HG03039 (cell line): Measurements from ENCODE around the gene UNG.
"Not testable (repeated sequence)": the region's sequence is repeated elsewhere in the genome, so short reads cannot be mapped to it uniquely, and the experiment has no call there.

Experiments used
- ATAC-seq: cut with Tn5 transposase; IDR thresholded peaks from one replicate; pipeline ENCODE4 v1.9.1; 2021; ENCODE audit warnings: mild to moderate bottlenecking, moderate library complexity; ENCODE audit not compliant: unreplicated experiment

The UNG gene

DNA sequence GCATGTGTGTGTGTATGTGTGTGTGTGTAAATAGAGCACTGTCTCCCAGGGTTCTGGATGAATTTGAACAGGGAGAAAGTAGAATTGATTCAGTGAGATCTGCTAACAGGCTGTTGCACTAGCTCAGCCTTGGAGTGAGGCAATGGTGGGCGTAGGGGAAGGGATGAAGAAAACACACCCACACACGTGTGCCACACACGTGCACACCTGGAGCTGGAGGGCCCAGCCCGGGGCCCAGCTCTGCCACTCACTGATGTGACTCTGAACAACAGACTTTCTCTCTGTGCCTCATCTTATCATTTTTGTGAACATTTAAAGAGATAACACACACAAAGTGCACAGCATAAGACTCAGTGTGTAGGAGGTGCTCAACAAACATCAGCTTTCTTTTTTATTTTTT is 23.2 kb downstream of the UNG start:
- no peak for ATAC-seq

DNA sequence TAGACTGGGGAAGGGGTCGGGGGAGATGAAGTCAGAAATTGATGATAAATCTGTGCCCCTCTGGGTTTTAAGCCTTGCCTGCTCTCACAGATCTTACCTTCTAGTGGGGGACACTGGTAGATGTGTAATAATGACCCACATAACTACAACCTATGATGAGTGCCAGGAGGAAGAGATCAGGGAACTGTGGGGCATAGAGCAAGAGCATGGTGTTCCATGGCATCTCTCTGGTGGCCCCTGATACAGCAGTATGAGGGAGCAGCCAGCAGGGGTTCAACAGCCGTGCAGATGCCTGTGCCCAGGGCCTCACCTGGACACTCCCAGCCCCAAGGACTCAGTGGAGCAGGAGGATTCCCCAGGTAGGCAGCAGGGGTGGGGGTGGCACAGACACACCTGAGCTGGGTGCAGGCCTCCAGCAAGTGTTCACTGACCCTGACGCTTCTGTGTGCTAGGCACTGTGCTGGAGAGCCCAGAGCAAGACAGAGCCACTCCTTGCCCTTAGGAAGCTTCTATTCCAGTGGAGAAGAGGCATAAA is 24.0 kb downstream of the UNG start:
- ATAC-seq, result no peak

DNA sequence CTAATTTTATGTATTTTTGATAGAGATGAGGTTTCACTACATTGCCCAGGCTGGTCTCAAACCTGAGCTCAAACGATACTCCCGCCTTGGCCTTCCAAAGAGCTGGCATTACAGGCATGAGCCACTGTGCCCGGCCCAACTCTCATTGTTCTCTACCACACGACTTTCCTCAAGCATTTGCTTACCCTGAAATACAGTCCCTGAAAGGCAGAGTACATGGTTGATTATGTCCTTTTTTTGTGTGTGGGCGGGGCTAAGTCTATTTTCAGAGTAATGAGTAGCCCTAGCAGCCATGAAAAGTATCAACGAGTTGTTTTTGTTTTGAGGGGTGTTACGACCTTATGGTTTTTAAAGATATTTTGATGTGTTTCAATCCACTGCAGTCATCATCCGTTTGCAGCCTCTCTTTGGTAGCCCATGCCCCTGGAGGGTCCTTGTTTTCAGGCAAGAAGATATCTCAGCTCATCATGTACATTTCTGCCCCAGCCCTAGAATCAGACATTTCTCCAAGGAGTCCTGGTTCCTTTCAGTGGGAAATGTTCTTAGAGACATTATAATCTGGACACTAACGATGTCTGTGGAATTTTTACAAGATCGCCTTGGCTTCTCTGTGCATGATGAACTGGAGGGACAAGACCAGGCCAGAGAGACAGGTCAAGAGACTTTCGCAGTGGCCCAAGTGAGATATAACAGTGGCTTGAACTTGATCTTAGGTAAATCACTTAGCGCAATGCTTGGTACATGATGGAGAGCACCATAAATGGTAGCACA is 27.7 kb downstream of the UNG start:
- no peak for ATAC-seq

DNA sequence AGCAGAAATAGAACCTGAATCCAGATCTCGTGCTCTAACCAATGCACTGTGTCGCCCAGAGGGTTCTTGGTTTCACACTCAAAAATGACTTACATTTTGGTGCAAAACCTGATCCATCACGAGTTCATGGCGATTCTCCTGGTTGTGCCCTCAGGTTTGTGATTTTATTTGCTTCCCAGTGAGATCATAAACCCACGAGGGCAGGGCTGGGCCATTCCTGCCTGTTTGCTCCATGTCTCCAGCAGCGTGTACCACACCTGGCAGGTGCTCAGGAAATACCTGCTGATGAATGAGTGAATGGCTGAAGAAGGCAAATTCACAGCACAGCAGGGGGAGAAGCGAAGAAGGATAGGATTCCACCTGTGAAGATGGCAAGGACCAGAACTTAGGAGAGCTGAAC is 28.4 kb downstream of the UNG start:
- ATAC-seq, result no peak

DNA sequence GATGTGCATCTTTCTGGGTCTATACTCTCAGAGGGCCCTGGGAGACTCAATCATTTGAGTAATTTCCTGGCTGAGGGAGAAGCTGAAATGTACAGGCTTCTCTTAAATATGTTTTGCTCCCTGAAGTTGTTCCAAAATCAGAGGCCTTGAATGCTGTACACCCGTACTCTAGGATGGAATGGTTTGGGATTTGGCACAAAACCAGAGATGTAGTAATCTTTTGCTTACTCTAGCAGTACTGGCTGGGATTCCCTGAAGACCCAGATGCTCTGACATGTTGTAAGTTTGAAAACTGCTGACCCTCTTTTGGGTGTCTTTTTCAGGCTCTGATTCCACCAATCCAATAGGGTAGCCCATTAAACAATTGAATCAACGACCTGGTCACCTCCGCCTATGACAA is 29.4 kb downstream of the UNG start:
- no peak for ATAC-seq

DNA sequence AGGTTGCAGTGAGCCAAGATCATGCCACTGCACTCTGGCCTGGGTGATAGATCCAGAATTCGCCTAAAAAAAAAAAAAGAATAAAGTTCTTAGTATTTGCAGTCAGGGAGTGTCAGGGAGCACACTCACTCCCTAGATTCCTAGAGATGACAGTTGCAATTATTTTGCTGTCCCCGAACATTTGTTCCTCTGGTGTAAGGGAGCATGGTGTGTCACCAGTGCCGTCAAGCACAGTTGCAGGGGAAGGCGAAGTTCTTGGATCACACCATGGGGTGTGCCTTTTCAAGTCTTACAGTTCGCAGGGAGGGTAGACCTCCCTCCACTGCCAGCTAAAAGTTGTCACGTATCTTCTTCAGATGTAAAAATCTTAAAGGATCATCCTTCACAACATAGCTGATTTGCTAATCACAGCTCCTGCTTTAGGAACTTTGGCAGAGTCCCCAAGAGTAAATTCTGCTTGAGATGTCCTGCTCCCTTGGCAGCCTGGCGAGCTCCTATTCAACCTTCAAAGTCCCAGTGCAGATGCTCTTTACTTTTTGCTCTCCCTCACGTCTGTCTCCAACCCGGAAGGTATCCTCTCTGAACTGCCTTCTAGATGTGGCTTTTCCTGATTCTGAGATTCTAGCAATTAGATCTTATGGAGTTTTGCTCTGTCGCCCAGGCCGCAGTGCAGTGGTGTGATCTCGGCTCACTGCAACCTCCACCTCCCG is 30.3 kb downstream of the UNG start:
- ATAC-seq, result no peak

DNA sequence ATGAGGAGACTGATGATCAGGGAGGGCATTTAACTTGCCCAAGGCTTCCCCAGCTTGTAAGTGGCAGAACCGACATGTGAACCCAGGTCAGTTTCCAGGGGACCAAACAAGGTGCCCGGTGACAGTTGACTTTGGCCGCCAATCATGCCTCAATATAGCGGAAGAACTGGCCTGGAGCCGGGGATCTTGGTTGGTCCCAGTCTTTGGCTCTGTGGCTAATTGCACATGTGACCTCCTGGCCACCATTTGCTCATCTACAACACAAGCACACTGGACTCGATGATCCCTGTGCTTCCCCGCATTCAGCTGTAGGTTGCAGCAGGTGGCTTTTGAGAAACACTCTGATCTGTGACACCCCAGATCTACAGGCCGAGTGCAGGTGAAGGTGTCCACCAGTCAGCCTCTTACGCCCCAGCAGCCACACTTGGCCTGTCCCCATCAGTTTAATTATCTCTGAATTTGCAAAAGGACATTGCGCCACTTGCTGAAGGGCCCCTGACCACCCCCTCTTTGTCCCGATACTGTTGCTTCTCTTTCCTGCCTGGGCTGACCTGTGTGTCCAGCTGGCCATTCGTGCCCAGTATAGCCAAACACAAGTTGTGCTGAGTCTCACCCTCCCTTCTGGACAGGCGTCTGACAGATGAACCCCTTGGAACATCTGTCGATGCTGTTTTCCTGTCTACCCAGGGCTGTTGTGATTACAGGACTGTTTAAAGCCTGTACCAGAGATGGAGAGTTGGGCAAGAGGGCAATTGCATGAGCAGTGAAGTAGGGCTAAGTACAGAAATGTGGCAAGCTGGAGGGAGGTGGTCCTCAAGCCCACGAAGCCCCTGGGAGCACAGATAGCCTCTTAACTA is 33.1 kb downstream of the UNG start:
- ATAC-seq, result no peak

DNA sequence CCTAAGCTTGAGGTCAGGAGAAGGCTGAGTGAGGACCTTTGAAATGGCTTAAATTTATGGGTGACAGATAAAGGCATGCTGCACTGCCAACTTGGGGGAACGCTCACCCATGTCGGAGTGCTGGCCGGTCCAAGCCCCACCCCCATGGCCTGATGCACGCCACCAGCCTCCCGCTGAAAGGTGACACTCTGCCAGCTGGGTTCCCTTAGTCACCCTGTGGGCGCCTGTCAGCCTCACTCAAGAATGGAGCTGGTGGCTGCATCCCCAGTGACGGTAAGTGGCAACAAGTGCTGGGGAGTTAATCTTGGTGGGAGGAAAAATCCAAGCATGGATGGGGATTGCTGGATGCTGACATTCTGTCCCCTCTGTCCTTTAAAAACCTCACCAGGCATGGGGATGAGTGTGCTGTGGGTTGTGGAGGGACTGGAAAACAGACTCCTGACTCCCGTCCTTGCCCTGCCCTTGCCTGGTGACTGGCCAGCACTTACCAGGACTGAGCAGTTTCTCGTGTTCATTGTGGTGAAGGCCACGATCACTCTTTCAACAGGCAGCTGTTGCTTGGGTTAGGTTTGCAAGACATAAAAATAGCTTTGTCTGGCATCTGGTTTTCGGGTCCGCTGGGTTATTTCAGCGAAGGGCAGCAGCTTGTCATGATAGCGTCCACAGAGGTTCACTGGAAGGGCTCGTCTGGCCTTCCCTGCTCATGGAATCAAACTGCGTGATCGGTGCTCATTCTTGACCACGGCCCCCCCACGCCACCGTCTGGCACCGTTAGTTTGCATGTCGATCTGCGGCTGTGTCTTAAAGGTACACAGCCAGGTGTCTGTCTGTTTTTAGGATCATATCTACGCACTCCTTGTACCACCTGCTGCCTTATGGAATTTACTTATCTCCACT is 34.0 kb downstream of the UNG start:
- ATAC-seq, result no peak

DNA sequence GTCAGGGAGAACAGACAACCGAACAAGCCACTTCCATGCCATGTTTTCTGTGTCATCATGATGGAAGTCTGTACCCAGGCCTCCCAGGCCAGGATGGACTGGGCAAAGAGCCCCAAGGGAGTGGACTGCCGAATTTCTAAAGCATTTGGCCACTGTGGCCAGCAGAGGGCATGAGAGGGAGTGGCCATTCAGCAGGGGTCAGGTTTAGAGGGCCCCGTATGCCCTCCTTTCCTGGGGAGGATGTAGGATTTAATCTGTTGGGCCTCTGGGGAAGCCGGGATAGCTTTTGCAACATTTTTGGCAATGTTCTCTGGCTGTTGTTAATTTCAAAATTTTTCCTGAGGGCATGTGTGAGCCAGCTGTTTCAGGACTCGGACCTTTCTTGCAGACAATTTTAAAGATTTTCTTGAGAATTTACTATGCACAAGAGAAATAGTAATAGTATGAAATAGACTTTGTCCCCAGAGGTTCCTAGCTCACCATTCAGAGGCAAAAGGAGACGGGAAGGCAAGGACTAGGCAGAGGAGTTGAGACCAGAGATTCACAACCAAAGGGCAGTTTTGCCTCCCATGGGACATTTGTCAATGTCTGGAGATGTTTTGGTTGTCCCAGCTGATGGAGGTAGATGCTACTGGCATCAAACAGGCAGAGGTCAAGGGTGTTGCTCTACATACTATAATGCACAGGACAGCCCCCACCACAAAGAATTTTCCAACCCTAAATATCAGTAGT is 37.0 kb downstream of the UNG start:
- ATAC-seq, result no peak

DNA sequence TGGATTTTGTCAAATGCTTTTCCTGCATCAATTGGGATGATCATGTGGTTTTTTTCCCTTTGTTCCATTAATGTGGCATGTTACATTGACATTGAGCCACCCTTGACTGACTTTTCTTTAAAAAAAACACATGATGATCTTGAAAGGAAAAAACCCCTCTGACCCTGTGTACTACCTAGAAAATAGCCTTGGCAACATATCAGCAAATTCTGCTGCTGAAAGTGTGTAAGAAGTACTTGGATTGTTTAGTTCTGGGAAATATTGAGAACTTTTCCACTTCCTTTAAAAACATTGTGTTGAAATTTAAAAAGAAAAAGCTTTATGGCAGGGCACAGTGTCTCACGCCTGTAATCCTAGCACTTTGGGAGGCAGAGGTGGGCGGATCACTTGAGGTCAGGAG is 39.7 kb downstream of the UNG start:
- ATAC-seq, result no peak

DNA sequence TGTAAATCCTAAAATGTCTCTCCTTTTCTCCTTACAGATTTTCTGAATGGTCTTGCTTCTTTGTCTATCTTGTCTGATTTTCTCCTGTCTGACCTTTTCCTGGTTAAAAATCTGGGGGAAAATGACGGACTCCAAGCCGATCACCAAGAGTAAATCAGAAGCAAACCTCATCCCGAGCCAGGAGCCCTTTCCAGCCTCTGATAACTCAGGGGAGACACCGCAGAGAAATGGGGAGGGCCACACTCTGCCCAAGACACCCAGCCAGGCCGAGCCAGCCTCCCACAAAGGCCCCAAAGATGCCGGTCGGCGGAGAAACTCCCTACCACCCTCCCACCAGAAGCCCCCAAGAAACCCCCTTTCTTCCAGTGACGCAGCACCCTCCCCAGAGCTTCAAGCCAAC is 42.0 kb downstream of the UNG start:
- no peak for ATAC-seq

DNA sequence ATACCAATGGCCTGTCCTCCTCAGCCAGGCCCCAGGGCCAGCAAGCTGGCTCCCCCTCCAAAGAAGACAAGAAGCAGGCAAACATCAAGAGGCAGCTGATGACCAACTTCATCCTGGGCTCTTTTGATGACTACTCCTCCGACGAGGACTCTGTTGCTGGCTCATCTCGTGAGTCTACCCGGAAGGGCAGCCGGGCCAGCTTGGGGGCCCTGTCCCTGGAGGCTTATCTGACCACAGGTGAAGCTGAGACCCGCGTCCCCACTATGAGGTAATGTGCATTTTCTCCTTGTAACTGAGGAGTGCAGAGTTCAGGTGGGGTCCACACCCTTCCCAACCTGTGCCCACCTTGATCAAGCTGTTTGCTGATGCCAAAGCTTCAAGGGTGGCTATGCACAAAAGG is 42.4 kb downstream of the UNG start:
- ATAC-seq, result no peak

DNA sequence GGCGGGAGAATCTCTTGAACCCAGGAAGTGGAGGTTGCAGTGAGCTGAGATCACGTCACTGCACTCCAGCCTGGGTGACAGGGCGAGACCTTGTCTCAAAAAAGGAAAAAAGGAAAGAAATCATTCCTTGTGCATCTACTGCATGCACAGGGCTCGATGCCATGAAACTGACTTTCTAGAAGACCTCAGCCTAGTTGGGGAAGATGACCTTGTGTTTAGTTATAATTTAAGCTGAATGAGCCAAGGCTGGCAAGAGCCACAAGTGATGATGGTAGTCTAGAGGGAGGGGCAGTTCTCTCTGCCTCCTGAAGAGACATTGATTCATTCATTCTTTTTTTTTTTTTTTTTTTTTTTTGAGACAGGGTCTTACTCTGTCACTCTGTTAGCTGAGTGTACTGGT is 43.2 kb downstream of the UNG start:
- ATAC-seq, result no peak

DNA sequence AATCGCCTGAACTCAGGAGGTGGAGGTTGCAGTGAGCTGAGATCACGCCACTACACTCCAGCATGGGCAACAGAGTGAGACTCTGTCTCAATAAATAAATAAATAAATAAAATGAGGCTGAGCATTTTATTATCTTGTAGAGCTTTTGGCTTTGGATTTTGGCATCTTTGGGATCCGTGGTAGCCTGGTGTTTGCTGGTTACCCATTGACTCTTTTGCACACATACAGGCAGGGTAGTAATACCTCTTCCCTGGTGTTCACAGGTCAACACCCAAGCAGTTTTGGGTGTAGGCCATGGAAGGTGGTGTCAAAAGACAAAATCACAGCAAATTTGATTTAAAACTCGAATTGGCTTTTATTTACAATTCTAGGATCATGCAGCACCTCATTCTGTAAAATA is 46.8 kb downstream of the UNG start:
- ATAC-seq, result no peak

DNA sequence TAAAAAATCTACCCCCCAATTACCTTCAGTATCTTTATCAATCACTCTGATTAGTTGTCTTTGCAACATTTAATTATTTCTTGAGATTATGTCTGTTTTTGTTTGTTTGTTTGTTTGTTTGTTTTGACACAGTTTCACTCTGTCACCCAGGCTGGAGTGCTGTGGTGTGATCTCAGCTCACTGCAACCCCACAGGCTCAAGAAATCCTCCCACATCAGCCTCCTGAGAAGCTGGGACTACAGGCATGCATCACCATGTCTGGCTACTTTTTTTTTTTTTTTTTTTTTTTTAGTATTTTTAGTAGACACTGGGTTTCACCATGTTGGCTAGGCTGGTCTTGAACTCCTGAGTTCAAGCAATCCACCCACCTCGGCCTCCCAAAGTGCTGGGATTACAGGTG is 49.7 kb downstream of the UNG start:
- not testable (repeated sequence) for ATAC-seq

DNA sequence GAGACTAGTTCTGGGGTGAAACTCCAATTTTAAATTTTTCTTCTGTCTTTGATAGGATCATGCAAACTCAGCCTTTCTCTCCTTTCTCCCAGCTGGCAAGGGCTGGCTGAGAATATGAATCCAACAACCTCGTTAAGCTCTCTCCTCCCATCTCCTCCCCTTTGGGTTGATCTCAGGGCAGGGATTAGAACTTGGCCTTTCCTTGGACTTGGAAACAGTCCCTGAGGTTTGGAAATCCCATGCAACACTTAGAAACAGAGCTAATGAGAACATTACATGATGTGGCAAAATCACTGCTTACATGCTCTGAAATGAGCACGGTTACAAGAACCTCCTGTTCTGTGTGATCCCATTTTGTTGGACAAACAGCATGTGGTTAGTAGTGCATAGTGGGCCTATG is 50.6 kb downstream of the UNG start:
- no peak for ATAC-seq

DNA sequence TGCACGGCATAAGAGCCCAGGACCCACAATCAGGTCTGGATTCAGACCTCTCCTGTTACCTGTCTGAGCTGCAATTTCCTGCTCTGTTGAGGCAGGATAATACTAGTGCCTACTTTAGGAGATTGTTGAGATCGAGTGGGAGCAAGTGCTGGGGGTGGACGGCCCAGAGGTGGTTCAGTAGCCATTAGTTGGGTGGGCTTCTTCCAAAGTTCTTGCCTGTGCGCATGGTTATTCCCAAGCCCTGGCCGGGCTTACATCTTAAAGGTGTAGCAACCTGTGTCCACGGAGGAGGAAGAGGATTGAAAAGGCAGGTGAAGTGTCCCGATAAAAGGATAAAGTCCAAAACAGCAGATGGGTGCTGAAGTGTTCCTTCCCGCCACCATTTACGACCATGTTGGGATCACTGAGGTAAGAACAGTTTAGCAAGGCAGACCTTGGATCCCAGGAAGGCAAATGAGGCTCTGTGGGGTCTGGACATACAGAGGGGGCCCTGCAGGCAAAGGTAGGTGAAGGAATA is 52.8 kb downstream of the UNG start:
- ATAC-seq, result no peak

DNA sequence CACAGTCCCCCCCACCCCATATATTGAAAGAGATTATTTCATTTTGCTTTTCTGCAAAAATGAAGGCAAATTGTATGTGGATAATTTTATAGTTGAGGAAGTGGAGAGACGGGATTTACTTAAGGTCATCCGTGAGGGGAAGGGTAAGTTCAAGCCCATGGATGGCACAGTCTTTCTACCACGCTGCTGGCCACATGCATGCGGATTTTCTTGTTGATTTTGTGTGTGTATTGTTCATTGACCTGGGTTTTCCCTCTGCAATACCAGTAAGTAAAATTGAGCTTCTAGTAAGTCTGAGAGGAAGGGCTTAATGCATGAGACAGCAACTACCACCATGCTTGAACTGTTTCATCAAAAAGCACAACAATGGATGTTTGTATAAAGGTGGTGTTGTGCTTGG is 54.1 kb downstream of the UNG start:
- ATAC-seq, result no peak

DNA sequence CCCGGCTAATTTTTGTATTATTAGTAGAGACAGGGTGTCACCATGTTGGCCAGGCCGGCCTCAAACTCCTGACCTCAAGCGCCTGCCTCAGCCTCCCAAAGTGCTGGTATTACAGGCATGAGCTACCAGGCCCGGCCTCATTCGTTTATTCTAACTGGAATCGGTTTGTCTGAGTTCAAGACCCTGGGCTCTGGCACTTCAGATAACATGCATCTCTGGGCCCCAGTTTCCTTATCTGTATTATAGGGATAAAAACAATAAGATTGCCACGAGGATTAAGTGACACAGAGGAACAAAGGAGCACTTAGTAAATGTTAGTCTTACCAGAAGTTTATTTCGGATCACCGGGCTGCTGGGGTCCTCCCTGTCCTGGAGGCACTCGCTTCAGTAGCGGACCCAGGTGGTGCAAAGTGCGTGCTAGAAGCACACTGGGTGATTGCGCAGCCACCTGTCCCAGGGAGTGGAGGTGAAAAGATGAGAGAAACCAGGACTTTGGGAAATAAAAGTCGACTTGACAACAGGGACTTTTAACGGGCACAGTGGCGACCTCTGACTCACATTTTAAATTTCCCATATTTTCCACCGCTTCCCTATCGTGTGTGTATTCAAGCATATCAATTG is 56.5 kb downstream of the UNG start:
- no peak for ATAC-seq
